HEK293 (cell line): Measurements from ENCODE around the gene P2RX6.

Experiments
- ZNF561 ChIP-seq: fragments of 450-650 bp; IDR thresholded peaks from 2 replicates; pipeline ENCODE4 v1.5.1; 2018; ENCODE audit warnings: missing biosample characterization, missing genetic modification characterization, borderline replicate concordance
- TF ChIP-seq, protein P1 (sequence below): fragments of 450-650 bp; formaldehyde crosslinking; IDR thresholded peaks from 2 replicates; pipeline ENCODE4 v1.5.1; 2016; ENCODE audit warnings: missing biosample characterization, missing genetic modification characterization
- TF ChIP-seq, protein P2 (sequence below): fragments of 450-650 bp; formaldehyde crosslinking; IDR thresholded peaks from 2 replicates; pipeline ENCODE4; 2016; ENCODE audit warnings: missing biosample characterization, missing genetic modification characterization

DNA sequence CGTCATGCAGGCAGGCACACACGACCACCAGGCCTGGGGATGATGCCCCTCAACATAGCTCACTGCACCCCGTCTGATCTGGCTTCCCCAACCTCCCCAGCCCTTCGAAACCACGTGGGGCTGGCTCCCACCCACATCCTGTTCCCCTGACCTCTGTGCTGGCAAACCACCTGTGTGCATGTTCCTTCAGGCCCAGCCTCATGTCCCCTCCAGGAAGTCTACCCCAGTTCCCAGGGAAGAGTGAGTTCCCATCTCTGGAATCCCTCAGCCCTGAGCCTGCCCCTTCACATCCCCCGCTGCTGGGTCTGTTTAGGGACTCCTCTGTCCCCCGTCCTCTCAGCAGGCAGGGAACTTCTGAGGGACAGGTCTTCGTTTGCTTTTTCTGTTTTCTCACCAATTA lies 10.3 kb downstream of the P2RX6 start:
- TF ChIP-seq, protein P1, sequence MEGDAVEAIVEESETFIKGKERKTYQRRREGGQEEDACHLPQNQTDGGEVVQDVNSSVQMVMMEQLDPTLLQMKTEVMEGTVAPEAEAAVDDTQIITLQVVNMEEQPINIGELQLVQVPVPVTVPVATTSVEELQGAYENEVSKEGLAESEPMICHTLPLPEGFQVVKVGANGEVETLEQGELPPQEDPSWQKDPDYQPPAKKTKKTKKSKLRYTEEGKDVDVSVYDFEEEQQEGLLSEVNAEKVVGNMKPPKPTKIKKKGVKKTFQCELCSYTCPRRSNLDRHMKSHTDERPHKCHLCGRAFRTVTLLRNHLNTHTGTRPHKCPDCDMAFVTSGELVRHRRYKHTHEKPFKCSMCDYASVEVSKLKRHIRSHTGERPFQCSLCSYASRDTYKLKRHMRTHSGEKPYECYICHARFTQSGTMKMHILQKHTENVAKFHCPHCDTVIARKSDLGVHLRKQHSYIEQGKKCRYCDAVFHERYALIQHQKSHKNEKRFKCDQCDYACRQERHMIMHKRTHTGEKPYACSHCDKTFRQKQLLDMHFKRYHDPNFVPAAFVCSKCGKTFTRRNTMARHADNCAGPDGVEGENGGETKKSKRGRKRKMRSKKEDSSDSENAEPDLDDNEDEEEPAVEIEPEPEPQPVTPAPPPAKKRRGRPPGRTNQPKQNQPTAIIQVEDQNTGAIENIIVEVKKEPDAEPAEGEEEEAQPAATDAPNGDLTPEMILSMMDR (tag by site-specific recombination), result no peak
- no peak for TF ChIP-seq ZNF561
- TF ChIP-seq, protein P2, sequence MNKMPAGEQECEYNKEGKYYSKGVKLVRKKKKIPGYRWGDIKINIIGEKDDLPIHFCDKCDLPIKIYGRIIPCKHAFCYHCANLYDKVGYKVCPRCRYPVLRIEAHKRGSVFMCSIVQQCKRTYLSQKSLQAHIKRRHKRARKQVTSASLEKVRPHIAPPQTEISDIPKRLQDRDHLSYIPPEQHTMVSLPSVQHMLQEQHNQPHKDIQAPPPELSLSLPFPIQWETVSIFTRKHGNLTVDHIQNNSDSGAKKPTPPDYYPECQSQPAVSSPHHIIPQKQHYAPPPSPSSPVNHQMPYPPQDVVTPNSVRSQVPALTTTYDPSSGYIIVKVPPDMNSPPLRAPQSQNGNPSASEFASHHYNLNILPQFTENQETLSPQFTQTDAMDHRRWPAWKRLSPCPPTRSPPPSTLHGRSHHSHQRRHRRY (tag by site-specific recombination), result no peak
